HCT116 (cell line): ENCODE measurements around the gene NIPA2. TPM values are rescaled to one million over a fixed set of nuclear protein-coding genes. Genes with fewer than 3 reads are reported as not detected.

ENCODE experiments used
- ATAC-seq: fragments of 200-7000 bp; cut with Tn5 transposase; 2 replicates; pipeline ENCODE4 v1.9.1; 2020; ENCODE audit warnings: mild to moderate bottlenecking, moderate library complexity
- BruUV-seq: library from RNA; stranded (reverse); fragments of 400-500 nt; replicated peaks from 2 replicates; lab custom pipeline; 2021; lab: Mats Ljungman, UMichigan
- CTCF ChIA-PET: fragments of 300-600 bp; sonication (Branson Sonifier 250); formaldehyde crosslinking; loops from one replicate; lab custom pipeline; 2021; ENCODE audit warnings: antibody characterized with exemption; lab: Charles Lee
- POLR2A ChIA-PET: fragments of 300-600, 350-600 bp; sonication (Branson Sonifier 250); formaldehyde crosslinking; loops from one replicate; lab custom pipeline; 2021; ENCODE audit warnings: antibody characterized with exemption; lab: Charles Lee
- RAD21 ChIA-PET, 2 experiments: fragments of 300-600 bp; sonication (Branson Sonifier 250); formaldehyde crosslinking; loops; one replicate each; lab custom pipeline; 2023; ENCODE audit warnings: low total read pairs in 2 of 2; ENCODE audit not compliant: uncharacterized antibody in 2 of 2, unreplicated experiment in 2 of 2, low non-redundant PET in 1 of 2; lab: Charles Lee
- DNase-seq: peaks from one replicate; pipeline ENCODE4 v3.0.0-alpha.2; 2010; ENCODE audit warnings: low read depth, low spot score
- H2AFZ ChIP-seq: fragments of 200-600 bp; shearing (Covaris generic), sonication (generic); 2 replicates; pipeline ENCODE4 v1.6.1; 2017; ENCODE audit warnings: low read depth, mixed run types, mixed read lengths, antibody characterized with exemption, low read length; ENCODE audit not compliant: poor library complexity, severe bottlenecking
- H3K27ac ChIP-seq: 2 replicates; pipeline ENCODE4 v1.5.1; 2012; ENCODE audit warnings: low read depth, low read length
- H3K27me3 ChIP-seq: fragments of 200-600 bp; sonication (generic); 2 replicates; pipeline ENCODE4 v1.6.1; 2016; ENCODE audit warnings: mixed run types, low read length, mixed read lengths; ENCODE audit not compliant: insufficient read depth
- H3K36me3 ChIP-seq, 2 experiments: fragments of 200-500 bp in 1 of 2; fragments of 200-600 bp in 1 of 2; sonication (Bioruptor generic) in 1 of 2; sonication (generic) in 1 of 2; 2 replicates each; pipeline versions ENCODE4 v1.5.1 to v1.6.1; 2014 to 2016; ENCODE audit warnings: low read length in 2 of 2, inconsistent platforms in 1 of 2, mixed read lengths in 1 of 2, mixed run types in 1 of 2; ENCODE audit not compliant: insufficient read depth in 2 of 2, control insufficient read depth in 1 of 2
- H3K4me1 ChIP-seq, 2 experiments: fragments of 200-600 bp in 1 of 2; sonication (generic) in 1 of 2; 2 replicates each; pipeline versions ENCODE4 v1.5.1 to v1.6.1; 2012 to 2017; ENCODE audit warnings: low read length in 2 of 2, inconsistent platforms in 1 of 2, mild to moderate bottlenecking in 1 of 2, mixed read lengths in 1 of 2, mixed run types in 1 of 2, moderate library complexity in 1 of 2; ENCODE audit not compliant: insufficient read depth in 2 of 2, control insufficient read depth in 1 of 2
- H3K4me2 ChIP-seq: fragments of 200-600 bp; sonication (generic); 2 replicates; pipeline ENCODE4 v1.6.1; 2017; ENCODE audit warnings: mixed run types, low read length, mixed read lengths
- H3K4me3 ChIP-seq, 2 experiments: fragments of 200-600 bp in 1 of 2; sonication (generic) in 1 of 2; replicated peaks in 1 of 2; 2 replicates each; pipeline ENCODE4 v1.5.1; 2011 to 2016; ENCODE audit warnings: low read length in 2 of 2, control low read depth in 1 of 2, low read depth in 1 of 2, mild to moderate bottlenecking in 1 of 2, mixed read lengths in 1 of 2, mixed run types in 1 of 2
- H3K79me2 ChIP-seq: fragments of 200-600 bp; sonication (generic); 2 replicates; pipeline ENCODE4 v1.6.1; 2017; ENCODE audit warnings: mild to moderate bottlenecking, mixed run types, low read length, moderate library complexity, mixed read lengths; ENCODE audit not compliant: insufficient read depth
- H3K9ac ChIP-seq: fragments of 200-600 bp; sonication (generic); 2 replicates; pipeline ENCODE4 v1.6.1; 2016; ENCODE audit warnings: low read length, mixed read lengths
- H3K9me2 ChIP-seq: fragments of 200-600 bp; sonication (generic), shearing (Covaris generic); 2 replicates; pipeline ENCODE4 v1.6.1; 2017; ENCODE audit warnings: mixed run types, mild to moderate bottlenecking, moderate library complexity; ENCODE audit not compliant: insufficient read depth
- H3K9me3 ChIP-seq, 2 experiments: fragments of 200-500 bp in 1 of 2; fragments of 200-600 bp in 1 of 2; sonication (Bioruptor generic) in 1 of 2; sonication (generic) in 1 of 2; 2 replicates each; pipeline ENCODE4 v1.6.1; 2014 to 2017; ENCODE audit warnings: low read length in 2 of 2, mixed read lengths in 2 of 2, inconsistent platforms in 1 of 2, low read depth in 1 of 2, mild to moderate bottlenecking in 1 of 2, mixed run types in 1 of 2, moderate library complexity in 1 of 2; ENCODE audit not compliant: control insufficient read depth in 1 of 2, insufficient read depth in 1 of 2
- H4K20me1 ChIP-seq: fragments of 200-600 bp; sonication (generic), shearing (Covaris generic); 2 replicates; pipeline ENCODE4 v1.6.1; 2017; ENCODE audit warnings: mixed run types, mild to moderate bottlenecking, moderate library complexity; ENCODE audit not compliant: insufficient read depth
- CBX3 ChIP-seq: IDR thresholded peaks from 2 replicates; pipeline ENCODE4 v1.6.1; 2012; ENCODE audit warnings: low read depth
- CEBPB ChIP-seq: IDR thresholded peaks from 2 replicates; pipeline ENCODE4 v1.6.1; 2012; ENCODE audit warnings: low read depth
- EGR1 ChIP-seq: IDR thresholded peaks from 2 replicates; pipeline ENCODE4 v1.6.1; 2012; ENCODE audit warnings: low read depth
- EZH2 ChIP-seq: fragments of 200-600 bp; sonication (generic); IDR thresholded peaks from 2 replicates; pipeline ENCODE4 v1.6.1; 2017; ENCODE audit warnings: antibody characterized with exemption, mixed run types
- EZH2phosphoT487 ChIP-seq: fragments of 200-600 bp; IDR thresholded peaks from 2 replicates; pipeline ENCODE4 v1.6.1; 2018; ENCODE audit warnings: antibody characterized with exemption, borderline replicate concordance
- FOSL1 ChIP-seq: IDR thresholded peaks from 2 replicates; pipeline ENCODE4 v1.6.1; 2012; ENCODE audit warnings: low read depth
- JUND ChIP-seq: IDR thresholded peaks from 2 replicates; pipeline ENCODE4 v1.6.1; 2012
- POLR2A ChIP-seq: IDR thresholded peaks from 2 replicates; pipeline ENCODE4 v1.7.0; 2011; ENCODE audit warnings: borderline replicate concordance; ENCODE audit not compliant: insufficient read depth, insufficient read length; ENCODE audit errors: extremely low read depth
- SIN3A ChIP-seq: IDR thresholded peaks from 2 replicates; pipeline ENCODE4 v1.6.1; 2012; ENCODE audit warnings: low read depth
- TCF7L2 ChIP-seq: IDR thresholded peaks from 2 replicates; pipeline ENCODE4 v1.7.0; 2011; ENCODE audit warnings: borderline replicate concordance, inconsistent platforms; ENCODE audit not compliant: insufficient read depth, insufficient read length; ENCODE audit errors: extremely low read depth
- YY1 ChIP-seq: IDR thresholded peaks from 2 replicates; pipeline ENCODE4 v1.6.1; 2011; ENCODE audit warnings: low read length, low read depth, moderate library complexity, mild to moderate bottlenecking; ENCODE audit not compliant: insufficient replicate concordance; ENCODE audit errors: extremely low read depth
- ZNF274 ChIP-seq: fragments of 200-500 bp; sonication (Bioruptor generic); IDR thresholded peaks from 2 replicates; pipeline ENCODE4 v1.6.1; 2014; ENCODE audit warnings: mild to moderate bottlenecking, low read depth, low read length, inconsistent platforms
- intact Hi-C: fragments of 100-400 bp; cut with micrococcal nuclease; formaldehyde crosslinking; loops from 2 replicates; pipeline ENCODE4 v1.10.0; 2022
- total RNA-seq: library from RNA; stranded (reverse); gene quantifications from one replicate; pipeline ENCODE4 v1.2.1, GENCODE V29; 2021; ENCODE audit not compliant: unreplicated experiment
- TF ChIP-seq, protein P1 (sequence below): IDR thresholded peaks from 2 replicates; pipeline ENCODE4 v1.6.1; 2012
- TF ChIP-seq, protein P2 (sequence below): IDR thresholded peaks from 2 replicates; pipeline ENCODE4 v1.6.1; 2012; ENCODE audit warnings: low read depth

NIPA2 gene
- total RNA-seq, 1 experiment from 2014 or later: 54.4 TPM

DNA sequence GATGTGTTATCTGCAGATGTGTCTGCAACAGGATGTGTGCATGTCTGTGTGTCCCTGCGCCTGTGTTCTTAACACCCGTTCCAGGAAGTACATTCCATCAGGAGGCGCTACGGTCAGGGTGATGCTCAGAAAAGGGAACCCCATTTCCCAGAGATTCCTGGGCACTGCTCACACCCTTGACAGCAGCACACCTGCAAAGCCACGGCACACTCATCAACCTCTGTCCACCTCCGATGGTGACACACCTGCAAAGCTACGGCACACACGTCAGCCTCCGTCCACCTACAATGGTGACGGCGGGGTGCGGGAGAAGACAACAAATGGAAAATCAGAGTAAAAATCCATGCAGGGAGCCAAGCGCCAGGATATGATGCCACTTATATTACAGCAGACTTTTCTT lies 55.4 kb downstream of the NIPA2 start:
- ChIA-PET RAD21 (no interaction called here), POLR2A (no interaction called here), CTCF (no interaction called here)
- H3K9ac ChIP-seq: no peak overlapping the region
- no peak for ATAC-seq
- no peak overlapping the region for H3K4me2 ChIP-seq
- no peak overlapping the region for H3K4me3 ChIP-seq
- H3K9me3 ChIP-seq: no peaks in the 10 kb centered on the region
- H3K4me1 ChIP-seq: peaks cover 14 to 23% of the 10 kb centered on the region in 2 experiments
- no peak overlapping the region for H2AFZ ChIP-seq
- intact Hi-C loops: no loop called here
- H4K20me1 ChIP-seq: no peaks in the 10 kb centered on the region
- H3K36me3 ChIP-seq: peaks cover 7 to 9% of the 10 kb centered on the region in 2 experiments; a peak in 2 of 4 replicates
- no peaks in the 10 kb centered on the region for H3K79me2 ChIP-seq
- H3K27ac ChIP-seq: no peak overlapping the region
- no peak for DNase-seq
- no TSS peak for BruUV-seq
- H3K9me2 ChIP-seq: no peaks in the 10 kb centered on the region
- TF ChIP-seq, protein P1, sequence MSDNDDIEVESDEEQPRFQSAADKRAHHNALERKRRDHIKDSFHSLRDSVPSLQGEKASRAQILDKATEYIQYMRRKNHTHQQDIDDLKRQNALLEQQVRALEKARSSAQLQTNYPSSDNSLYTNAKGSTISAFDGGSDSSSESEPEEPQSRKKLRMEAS: no peak
- TF ChIP-seq YY1: no peak
- no peak for TF ChIP-seq CEBPB
- TF ChIP-seq JUND: no peak
- TF ChIP-seq POLR2A: no peak
- no peaks in the 10 kb centered on the region for H3K27me3 ChIP-seq

DNA sequence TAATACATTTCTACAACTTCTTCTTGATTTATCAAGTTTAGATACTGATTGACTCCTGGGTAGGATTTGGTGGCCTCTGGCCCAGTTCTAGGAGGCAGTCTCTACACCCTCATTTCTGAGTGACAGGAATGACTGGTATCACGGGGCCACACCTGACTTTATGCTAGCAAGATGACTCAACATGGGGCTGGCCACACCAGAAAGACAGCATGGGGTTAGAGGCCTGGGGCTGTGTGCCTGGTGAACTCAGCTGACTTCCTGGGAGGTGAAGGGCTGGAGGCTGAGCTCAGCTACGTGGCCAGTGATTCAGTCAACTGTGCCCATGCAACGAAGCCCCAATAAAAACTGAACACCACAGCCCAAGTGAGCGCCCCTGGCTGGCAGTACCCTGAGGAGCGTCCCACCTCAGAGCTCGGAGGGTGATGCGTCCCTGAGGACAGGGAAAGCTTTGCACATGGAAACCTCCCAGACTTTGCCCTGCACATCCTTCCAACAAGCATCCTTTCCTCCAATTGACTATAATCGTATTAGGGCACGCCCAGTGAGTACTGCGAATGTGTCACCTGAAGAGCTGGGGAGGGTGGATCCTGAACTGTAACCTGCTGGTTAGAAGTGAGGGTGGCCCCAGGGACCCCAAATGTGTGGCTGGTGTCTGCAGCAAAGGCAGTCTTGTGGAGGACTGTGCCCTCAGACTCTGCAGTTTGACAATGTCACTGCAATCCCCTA lies 57.2 kb downstream of the NIPA2 start:
- intact Hi-C loops: loop anchor here (5.0 kb wide), 1 partner anchor 87 kb away; the partner anchor contains the start of gene CYFIP1
- Histone ChIP-seq H4K20me1 (no peaks in the 10 kb centered on the region), H3K9ac (peak overlapping the region; percentile 11; the same call in 1 of the 2 replicates), H3K4me1 (peaks cover 14 to 23% of the 10 kb centered on the region in 2 experiments), H3K4me3 (no peak overlapping the region; a peak in 1 of 4 replicates), H3K4me2 (peak overlapping the region; percentile 56), H2AFZ (no peak overlapping the region), H3K36me3 (peaks cover 7 to 13% of the 10 kb centered on the region in 2 experiments; a peak in 2 of 4 replicates), H3K79me2 (no peaks in the 10 kb centered on the region), H3K9me2 (no peaks in the 10 kb centered on the region), H3K9me3 (no peaks in the 10 kb centered on the region), H3K27ac (peak overlapping the region; percentile 54), H3K27me3 (no peaks in the 10 kb centered on the region)
- ChIA-PET POLR2A (no interaction called here), RAD21 (no interaction called here), CTCF (no interaction called here)
- peak; percentile 95 for ATAC-seq
- DNase-seq: peak; percentile 77
- BruUV-seq: no TSS peak
- TF ChIP-seq SIN3A (peak; percentile 56; the same call in 1 of the 2 replicates), EZH2phosphoT487 (no peak), EGR1 (no peak), ZNF274 (no peak), POLR2A (no peak), CEBPB (no peak), EZH2 (no peak), CBX3 (no peak), FOSL1 (peak; percentile 64), TCF7L2 (no peak)
- TF ChIP-seq, protein P2, sequence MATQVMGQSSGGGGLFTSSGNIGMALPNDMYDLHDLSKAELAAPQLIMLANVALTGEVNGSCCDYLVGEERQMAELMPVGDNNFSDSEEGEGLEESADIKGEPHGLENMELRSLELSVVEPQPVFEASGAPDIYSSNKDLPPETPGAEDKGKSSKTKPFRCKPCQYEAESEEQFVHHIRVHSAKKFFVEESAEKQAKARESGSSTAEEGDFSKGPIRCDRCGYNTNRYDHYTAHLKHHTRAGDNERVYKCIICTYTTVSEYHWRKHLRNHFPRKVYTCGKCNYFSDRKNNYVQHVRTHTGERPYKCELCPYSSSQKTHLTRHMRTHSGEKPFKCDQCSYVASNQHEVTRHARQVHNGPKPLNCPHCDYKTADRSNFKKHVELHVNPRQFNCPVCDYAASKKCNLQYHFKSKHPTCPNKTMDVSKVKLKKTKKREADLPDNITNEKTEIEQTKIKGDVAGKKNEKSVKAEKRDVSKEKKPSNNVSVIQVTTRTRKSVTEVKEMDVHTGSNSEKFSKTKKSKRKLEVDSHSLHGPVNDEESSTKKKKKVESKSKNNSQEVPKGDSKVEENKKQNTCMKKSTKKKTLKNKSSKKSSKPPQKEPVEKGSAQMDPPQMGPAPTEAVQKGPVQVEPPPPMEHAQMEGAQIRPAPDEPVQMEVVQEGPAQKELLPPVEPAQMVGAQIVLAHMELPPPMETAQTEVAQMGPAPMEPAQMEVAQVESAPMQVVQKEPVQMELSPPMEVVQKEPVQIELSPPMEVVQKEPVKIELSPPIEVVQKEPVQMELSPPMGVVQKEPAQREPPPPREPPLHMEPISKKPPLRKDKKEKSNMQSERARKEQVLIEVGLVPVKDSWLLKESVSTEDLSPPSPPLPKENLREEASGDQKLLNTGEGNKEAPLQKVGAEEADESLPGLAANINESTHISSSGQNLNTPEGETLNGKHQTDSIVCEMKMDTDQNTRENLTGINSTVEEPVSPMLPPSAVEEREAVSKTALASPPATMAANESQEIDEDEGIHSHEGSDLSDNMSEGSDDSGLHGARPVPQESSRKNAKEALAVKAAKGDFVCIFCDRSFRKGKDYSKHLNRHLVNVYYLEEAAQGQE: no peak
